NCI-H345 treated with DMSO at 0.1 percent for 48 hours (cell line): Measurements from ENCODE around the gene RAPGEF4.

Source experiments
- DNase-seq: peaks from one replicate; lab custom pipeline; 2025; ENCODE audit not compliant: unreplicated experiment; lab: John Stamatoyannopoulos, UW

The RAPGEF4 gene

DNA sequence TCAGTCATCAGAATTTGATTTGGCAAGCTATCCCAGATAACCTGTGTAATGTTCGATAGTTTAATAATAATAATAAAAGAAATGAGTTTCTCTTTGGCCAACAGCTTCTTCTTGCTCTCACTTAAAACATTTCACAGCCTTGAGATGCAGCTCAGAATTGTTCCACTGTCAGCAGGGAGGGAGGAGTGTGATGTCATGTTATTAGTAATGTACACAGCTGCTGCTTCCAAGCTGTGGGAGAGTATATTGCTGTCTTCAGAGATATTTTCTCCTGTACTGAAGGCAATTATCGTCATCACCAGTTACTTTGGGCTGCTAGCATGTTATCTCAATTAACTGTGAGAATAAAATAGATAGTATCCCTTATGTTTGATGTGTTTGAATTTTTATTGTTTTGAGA lies 193.1 kb downstream of the RAPGEF4 start:
- no peak for DNase-seq

DNA sequence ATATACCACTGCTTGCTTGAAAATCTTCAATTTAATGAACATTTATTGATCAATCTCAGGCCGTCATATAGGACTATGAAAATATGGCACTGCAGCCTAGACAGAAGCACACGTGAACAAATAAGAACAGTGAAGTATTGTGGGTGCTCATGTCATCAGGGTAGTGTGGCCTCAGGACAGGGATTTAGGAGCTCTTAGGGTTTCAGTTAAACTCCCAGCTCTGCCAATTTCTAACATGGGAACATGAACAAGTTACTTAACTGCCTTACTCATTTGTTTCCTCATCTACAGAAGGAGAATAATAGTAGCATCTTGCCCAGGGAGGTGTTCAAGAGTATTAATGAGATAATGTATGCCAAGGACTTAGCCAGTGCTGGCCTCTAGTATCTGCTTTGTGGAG lies 194.0 kb downstream of the RAPGEF4 start:
- DNase-seq = no peak

DNA sequence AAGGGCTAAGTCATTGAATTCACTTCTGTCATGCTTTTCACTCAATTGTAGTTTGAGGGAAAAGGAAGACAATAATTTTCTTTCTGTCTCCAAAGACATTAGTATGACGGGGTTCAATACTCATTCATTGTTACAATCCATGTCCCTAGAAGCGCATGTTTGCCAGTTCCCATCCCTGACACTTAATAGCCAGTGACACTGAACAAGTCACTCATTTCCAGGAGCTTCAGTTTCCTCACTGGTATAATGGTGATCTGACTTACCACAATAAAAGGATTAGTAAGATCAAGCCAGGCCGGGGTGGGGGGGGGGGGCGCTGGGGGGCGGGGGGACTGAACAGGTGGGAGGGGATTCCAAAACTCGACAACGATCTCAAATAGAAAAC lies 195.2 kb downstream of the RAPGEF4 start:
- no peak for DNase-seq

GRCh38 chr2:172931256-172931894 lies 195.7 kb downstream of the RAPGEF4 start:
- DNase-seq = no peak

GRCh38 chr2:172931918-172932520 lies 196.4 kb downstream of the RAPGEF4 start:
- DNase-seq = peak; percentile 28

DNA sequence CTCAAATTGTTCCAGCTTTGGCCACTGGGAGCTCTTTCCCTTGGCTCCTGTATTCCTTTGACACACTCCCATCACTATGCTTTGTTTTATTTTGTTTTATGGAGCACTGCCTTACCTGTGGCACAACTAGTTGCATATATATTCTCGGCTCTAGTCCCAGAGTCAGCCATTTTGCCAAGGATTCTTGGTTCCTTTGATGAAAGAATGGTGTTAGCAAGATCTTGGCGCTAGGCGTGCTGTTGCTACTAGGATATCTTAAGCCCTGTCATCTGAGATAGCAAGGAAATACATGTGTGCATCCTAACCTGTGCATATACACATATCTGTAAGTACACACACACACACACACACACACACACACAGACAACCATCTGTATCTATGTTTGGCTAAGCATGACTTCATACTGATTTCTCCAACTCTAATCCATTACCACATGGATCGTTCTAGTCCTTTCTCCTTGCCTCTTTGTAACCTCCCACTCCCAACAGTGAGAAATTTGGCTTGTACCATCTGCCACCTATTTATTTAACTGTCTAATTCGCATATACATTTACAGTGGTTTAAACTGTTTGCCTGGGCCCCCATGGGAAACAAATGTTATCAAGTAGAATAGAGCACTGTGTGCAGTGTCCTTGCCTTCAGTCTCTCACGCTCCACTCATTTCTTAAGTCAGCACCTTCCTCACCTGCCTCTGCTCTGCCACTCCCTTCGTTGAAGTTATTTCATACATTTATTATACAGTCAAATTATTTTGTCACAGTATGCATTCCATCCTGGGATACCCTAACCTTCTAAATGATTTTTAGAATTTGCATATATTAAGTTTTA lies 202.5 kb downstream of the RAPGEF4 start:
- no peak for DNase-seq

DNA sequence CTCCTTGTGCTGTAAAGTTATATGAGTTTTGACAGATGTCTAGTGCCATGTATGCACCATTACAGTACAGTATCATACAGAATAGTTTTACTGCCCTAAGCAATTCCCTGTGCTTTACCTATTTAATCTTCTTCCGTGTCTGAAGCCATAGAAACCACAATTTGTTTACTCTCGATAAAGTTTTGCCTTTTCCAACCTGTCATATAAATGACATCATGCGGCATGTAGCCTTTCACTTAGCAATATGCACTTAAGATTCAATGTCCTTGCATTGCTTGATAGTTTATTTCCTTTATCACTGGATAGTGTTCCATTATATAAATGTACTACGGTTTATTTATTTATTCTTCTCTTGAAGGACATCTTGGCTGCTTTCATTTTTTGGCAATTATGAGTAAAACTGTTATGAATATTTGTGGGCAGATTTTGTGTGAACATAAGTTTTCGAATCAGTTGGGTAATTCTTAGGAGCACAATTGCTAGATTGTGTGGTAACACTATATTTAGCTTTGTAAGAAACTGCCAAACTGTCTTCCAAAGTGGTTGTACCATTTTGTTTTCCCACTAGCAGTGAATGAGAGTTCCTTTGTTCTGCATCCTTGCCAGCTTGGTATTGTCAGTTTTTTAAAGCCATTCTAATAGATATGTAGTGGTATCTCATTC lies 203.2 kb downstream of the RAPGEF4 start:
- no peak for DNase-seq

- no peak for DNase-seq
Observed at GRCh38 chr2:172943539-172943938, 207.9 kb downstream of the RAPGEF4 start.

DNA sequence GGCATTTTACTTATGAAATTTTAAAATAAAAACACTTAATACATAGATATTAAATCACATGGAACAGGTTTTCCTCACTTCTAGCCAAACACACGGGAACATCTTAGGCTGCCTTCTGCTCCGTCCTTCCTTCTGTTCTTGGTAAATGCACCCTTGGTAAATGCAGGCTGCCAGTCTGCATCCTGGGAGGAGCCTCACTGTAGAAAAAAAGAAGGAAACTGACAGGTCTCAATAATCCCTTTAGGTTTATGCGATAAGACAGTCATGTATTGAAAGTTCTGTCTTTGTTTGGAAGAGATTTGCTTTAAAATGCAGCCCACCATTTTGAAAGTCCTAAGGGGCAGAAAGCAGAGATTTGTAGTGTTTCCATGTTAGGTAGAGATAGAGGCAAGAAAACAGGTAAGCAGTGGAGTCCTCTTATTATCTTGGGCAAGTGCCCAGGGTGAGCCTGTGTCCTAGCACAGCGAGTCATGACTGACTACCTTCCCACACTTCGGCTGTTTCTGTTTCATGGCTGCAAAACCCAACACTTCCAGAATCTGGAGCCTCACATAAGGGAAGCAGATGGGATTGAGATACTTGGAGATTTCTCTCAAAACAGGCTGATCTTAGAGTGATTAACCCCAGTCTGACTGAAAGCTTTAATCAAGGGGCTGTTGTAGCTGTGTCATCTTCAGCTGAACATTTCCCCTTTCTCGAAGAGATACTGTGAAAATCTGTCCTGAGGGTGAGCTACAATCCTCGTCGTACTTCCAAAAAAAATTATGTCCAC lies 208.6 kb downstream of the RAPGEF4 start:
- no peak for DNase-seq

GRCh38 chr2:172944794-172945509 lies 209.3 kb downstream of the RAPGEF4 start:
- no peak for DNase-seq

DNA sequence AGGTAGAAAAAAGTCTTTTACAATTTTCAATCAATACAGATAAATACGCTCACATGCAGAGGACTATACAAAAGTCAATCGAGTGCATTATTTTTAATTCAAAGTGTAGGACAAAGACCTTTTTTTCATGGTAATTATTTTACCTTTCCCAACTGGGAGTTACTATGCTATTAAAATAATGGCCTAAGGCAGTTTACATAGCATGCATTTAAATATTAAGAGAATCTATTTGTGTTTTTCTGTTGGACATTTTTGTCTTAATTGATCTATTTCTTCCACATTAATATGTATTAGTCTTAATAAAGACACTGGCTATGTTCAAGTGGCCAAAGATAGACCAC lies 209.8 kb downstream of the RAPGEF4 start:
- no peak for DNase-seq

DNA sequence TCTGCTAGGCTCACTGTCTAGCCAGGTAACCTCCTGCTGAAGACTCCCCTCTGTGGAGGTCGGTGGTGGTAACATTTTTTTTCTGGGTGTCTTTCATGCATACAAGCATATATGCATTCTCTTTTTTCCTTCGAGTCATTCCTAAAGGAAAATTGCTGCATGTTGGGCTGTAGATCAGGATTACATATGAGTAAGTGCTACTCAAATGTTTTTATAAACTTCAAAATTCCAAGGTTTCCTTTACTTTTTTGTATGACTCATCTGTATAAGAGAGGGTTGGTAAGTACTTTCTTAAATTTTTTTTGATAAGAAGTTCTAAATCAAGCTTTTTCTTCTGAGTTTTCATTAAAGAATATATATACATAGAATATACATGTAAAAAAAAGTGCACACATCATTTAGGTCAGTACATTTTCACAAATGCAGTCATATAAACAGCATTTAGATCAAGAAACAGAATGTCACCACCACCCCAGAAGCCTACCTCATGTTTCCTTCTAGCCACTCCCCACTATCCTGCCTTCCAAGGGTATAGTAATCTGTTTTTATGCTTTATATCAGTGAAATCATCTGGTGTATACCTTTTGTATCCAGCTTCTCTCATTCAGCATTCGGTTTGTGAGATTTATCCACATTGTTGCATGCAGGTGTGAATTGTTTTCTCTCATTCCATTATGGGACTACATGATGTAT lies 212.0 kb downstream of the RAPGEF4 start:
- no peak for DNase-seq

GRCh38 chr2:172949522-172949921 lies 213.9 kb downstream of the RAPGEF4 start:
- DNase-seq = no peak

- DNase-seq = no peak
Observed at GRCh38 chr2:172950565-172950964, 214.9 kb downstream of the RAPGEF4 start.

DNA sequence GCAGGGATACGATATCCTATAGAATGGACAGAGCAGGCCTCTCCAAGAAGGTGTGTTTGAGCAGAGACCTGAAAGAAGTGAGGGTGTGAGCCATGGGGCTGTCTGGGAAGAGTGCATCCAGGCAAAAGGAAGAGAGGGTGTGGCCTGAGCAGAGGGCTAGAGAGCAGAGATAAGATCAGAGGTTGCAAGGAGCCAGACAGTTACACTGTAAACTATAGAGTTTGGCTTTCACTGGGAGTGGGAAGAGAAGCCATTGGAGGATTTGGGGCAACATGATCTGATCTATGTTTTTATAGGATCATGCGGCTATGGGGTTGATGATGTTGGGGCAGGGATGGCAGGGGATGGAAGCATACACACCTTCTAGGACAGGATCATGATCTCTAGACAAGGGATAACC lies 215.9 kb downstream of the RAPGEF4 start:
- no peak for DNase-seq

DNA sequence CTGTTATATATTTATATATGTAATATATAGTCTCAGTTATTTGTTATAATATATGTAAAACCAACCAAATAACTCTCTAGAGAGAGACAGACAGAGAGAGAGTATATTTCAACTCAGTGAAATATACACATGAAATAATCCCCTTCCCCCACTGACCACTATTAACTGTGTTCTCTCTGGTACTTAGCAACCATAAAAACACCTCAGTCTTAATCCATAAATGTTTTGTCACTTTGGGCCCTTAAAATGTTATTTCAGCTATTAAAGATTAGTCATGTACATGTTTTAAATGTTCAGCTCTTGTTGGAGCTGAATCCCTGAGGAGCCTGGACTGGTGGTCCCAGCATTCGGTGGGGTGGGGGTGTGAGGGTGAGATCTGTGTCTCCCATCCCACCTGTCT lies 217.8 kb downstream of the RAPGEF4 start:
- DNase-seq = no peak

DNA sequence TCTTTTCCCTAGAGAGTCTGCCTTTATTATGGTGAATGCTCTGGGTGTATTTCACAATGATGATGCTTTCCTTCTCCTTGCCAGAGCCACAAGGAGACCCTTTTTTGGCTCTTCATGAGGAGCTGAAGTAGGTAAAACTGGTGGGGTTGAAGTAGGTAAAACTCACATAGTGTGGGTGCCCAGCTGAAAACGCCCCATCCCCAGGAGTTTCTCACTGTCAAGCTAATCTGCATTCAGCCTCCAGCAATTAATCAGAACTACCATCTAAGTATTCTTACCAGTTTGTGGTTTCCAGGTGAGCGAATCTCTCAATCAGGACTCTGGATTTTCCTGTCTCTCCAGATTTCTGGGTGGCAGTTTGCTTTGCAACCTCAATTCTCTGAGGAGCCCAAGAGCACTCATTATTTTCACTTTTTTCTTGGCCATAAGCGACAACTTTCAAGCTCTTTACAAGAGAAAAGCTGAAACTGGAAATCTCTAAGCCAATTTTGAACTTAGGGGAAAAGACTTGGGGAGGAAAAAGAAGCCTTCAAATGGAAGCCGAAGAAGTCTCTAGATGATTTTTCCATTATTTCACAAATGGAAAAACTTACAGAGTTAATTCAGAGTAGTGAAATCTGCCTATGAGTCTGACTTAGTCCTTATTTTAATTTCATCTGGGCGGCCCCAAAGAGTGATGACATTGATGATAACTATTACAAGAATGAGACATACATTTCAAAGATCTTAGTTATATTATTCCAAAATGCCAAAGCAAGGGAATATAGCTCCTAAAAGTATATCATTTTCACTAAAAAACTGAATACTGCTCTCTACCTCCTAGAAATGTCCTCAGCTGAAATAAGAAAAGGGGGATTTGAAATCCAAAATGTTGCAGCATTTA lies 218.6 kb downstream of the RAPGEF4 start:
- no peak for DNase-seq

- no peak for DNase-seq
Observed at GRCh38 chr2:172955587-172955986, 219.9 kb downstream of the RAPGEF4 start.

GRCh38 chr2:172957734-172958133 lies 222.1 kb downstream of the RAPGEF4 start:
- DNase-seq = no peak
